ENCODE data around the gene SUFU. TPM values are rescaled to one million over a fixed set of nuclear protein-coding genes. Genes with fewer than 3 reads are reported as not detected.

The SUFU gene
- total and polyA plus RNA-seq, 4 donors, result 3.5 to 14.8 (median 9.8) TPM

DNA sequence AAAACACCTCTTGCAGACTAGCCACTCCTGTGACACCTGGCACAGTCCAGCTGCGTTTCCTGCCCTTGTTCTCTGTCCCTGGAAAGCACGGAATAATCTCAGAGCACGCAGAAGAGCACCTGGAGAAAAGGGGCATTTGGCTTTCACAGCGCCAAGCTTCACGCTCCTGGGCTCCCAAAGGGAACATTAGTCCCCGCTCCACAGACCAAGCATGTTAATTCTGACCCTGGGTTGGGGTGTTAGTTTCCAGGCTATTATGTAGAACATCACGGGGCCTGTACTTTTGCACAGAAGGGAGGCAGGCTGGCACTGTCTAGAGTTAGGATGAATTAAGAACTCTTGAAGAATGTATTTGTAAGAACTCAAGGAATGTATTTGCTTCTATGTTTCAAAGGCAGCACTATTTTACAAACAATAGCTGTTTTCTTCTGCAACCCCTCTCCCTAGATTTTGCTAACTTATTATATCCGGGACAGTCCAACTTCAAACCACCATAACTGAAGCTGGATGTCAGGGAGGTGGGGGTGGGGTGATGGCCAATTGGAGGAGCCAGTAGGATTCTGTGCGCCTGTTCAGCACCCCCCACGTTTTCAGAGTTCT lies 78.3 kb downstream of the SUFU start:
- ATAC-seq (ENCODE audit: insufficient read depth, low FRiP score), result no peak

DNA sequence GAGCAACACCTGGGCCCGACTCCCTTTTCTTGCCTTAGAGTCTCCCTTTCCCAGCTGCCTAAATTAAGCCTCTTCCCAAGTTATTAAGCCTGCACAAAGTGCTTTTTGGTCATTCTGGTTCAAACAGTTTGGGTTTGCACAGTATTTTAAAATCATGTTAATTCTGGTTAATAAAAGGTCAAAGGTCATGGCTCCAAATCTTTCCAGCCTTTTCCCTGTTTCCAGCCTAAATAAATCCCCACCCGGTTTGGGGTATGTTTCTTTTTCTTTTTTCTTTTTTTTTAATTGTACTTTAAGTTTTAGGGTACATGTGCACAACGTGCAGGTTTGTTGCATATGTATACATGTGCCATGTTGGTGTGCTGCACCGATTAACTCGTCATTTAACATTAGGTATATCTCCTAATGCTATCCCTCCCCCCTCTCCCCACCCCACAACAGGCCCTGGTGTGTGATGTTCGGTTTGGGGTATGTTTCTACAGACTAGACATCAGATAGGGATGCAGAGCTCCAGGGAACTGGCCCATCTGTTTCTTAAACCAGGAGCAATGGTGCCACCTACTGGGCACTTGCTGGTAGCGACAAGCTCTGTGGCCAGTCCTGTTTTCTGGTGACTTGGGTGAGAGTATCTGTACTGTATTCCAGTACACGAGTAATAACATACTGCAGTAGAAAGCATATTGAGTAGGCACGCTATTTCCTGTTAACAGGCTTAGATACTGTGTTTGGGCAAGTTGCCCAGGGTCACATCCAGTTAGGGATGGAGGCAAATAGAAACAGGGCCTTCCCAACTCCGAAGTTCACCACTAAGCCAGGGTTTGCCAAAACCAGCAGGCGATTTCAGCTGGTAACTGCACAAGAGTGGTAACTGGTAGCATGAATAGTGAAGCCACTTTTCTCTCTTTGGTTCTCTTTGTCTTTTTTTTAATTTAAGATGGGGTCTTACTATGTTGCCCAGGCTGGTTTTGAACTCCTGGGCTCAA lies 80.0 kb downstream of the SUFU start:
- Histone ChIP-seq H3K9me3 (ENCODE audit: control insufficient read depth in 4 of 4, insufficient read depth in 3 of 4, low read length in 3 of 4) (no peaks in the 10 kb centered on the region), H3K27ac (ENCODE audit: low read depth in 1 of 2, low read length in 1 of 2) (peak overlapping the region in 1 of 2 donors; percentile 0)

More for the DNA sequence above, 78.3 kb downstream of the SUFU start:
- Histone ChIP-seq H3K27ac (ENCODE audit: low read depth in 1 of 2, low read length in 1 of 2) (peak overlapping the region in 1 of 2 donors; percentile 37), H3K9me3 (ENCODE audit: control insufficient read depth in 4 of 4, insufficient read depth in 3 of 4, low read length in 3 of 4) (no peaks in the 10 kb centered on the region), H3K4me1 (ENCODE audit: control insufficient read depth in 5 of 5, insufficient read depth in 5 of 5, low read length in 5 of 5) (peaks cover 8 to 29% (median 13%) of the 10 kb centered on the region in 5 donors), H3K4me3 (no peak overlapping the region), H3K27me3 (ENCODE audit: control insufficient read depth in 3 of 3, insufficient read depth in 3 of 3, low read length in 2 of 3) (no peaks in the 10 kb centered on the region), H3K36me3 (ENCODE audit: control insufficient read depth in 4 of 4, insufficient read depth in 4 of 4, low read length in 4 of 4) (no peaks in the 10 kb centered on the region), H3K9ac (ENCODE audit: insufficient read depth in 1 of 2, low read length in 2 of 2) (peak overlapping the region in 1 of 2 donors; percentile 16)
- no peak for DNase-seq
- WGBS, 2 donors, result 69 to 79% methylated on average over 10 of the region's 10 CpGs
- TF ChIP-seq CTCF (IDR thresholded peaks at IDR 0.05; ENCODE audit: control extremely low read depth, extremely low read depth), result no peak

DNA sequence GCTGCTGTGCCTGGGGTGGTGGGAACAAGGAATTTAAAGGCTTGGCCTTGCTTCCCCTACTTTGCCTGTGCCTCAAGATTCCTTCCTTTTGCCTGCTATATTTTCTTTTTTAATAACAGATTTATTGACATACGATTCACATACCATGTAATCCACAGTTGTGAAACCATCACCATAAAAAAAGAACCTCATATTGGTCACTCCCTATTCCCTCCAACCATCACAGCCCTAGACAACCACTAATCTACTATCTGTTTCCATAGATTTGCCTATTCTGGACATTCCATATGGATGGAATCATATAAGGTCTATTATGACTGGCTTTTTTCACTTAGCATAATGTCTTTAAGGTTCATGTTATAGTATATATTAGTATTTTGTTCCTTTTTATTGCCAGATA lies 81.3 kb downstream of the SUFU start:
- Histone ChIP-seq H3K9me3 (ENCODE audit: control insufficient read depth in 4 of 4, insufficient read depth in 3 of 4, low read length in 3 of 4) (no peaks in the 10 kb centered on the region), H3K9ac (ENCODE audit: insufficient read depth in 1 of 2, low read length in 2 of 2) (no peak overlapping the region), H3K4me3 (no peak overlapping the region), H3K4me1 (ENCODE audit: control insufficient read depth in 5 of 5, insufficient read depth in 5 of 5, low read length in 5 of 5) (peaks cover 3 to 19% (median 7%) of the 10 kb centered on the region in 5 donors), H3K27me3 (ENCODE audit: control insufficient read depth in 3 of 3, insufficient read depth in 3 of 3, low read length in 2 of 3) (no peaks in the 10 kb centered on the region), H3K27ac (ENCODE audit: low read depth in 1 of 2, low read length in 1 of 2) (no peak overlapping the region), H3K36me3 (ENCODE audit: control insufficient read depth in 4 of 4, insufficient read depth in 4 of 4, low read length in 4 of 4) (no peaks in the 10 kb centered on the region)
- WGBS, 2 donors, result 79 to 93% methylated on average over 1 of the region's 1 CpG
- DNase-seq (no peak), ATAC-seq (ENCODE audit: insufficient read depth, low FRiP score) (no peak)
- TF ChIP-seq CTCF (IDR thresholded peaks at IDR 0.05; ENCODE audit: control extremely low read depth, extremely low read depth), result no peak

More for the DNA sequence above, 80.0 kb downstream of the SUFU start:
- Histone ChIP-seq H3K36me3 (ENCODE audit: control insufficient read depth in 4 of 4, insufficient read depth in 4 of 4, low read length in 4 of 4) (no peaks in the 10 kb centered on the region), H3K9ac (ENCODE audit: insufficient read depth in 1 of 2, low read length in 2 of 2) (no peak overlapping the region), H3K27me3 (ENCODE audit: control insufficient read depth in 3 of 3, insufficient read depth in 3 of 3, low read length in 2 of 3) (no peaks in the 10 kb centered on the region), H3K4me1 (ENCODE audit: control insufficient read depth in 5 of 5, insufficient read depth in 5 of 5, low read length in 5 of 5) (peaks cover 8 to 29% (median 13%) of the 10 kb centered on the region in 5 donors), H3K4me3 (no peak overlapping the region)
- WGBS, 2 donors, result 40 to 44% methylated on average over 11 of the region's 11 CpGs
- peak; percentile 87 for TF ChIP-seq CTCF (IDR thresholded peaks at IDR 0.05; ENCODE audit: control extremely low read depth, extremely low read depth)
- DNase-seq, result peak; percentile 91 to 95 (median 91)
- peak; percentile 90 for ATAC-seq (ENCODE audit: insufficient read depth, low FRiP score)

All from lung (tissue), 12 donors.